ENCODE data around the gene NOTO.

GRCh38 chr2:73225513-73226360 is 23.4 kb downstream of the NOTO start:
- TF ChIP-seq POLR2A (IDR thresholded peaks at IDR 0.05; ENCODE audit: low read length) = no peak
- TF ChIP-seq GATA1 (IDR thresholded peaks at IDR 0.05; ENCODE audit: low read depth, low read length) = no peak
